HCT116 (cell line): ENCODE data around the gene DHX57. TPM values are rescaled to one million over a fixed set of nuclear protein-coding genes. Genes with fewer than 3 reads are reported as not detected.

Experiments
- ATAC-seq: fragments of 200-7000 bp; cut with Tn5 transposase; 2 replicates; pipeline ENCODE4 v1.9.1; 2020; ENCODE audit warnings: mild to moderate bottlenecking, moderate library complexity
- BruUV-seq: library from RNA; stranded (reverse); fragments of 400-500 nt; replicated peaks from 2 replicates; lab custom pipeline; 2021; lab: Mats Ljungman, UMichigan
- CTCF ChIA-PET: fragments of 300-600 bp; sonication (Branson Sonifier 250); formaldehyde crosslinking; loops from one replicate; lab custom pipeline; 2021; ENCODE audit warnings: antibody characterized with exemption; lab: Charles Lee
- POLR2A ChIA-PET: fragments of 300-600, 350-600 bp; sonication (Branson Sonifier 250); formaldehyde crosslinking; loops from one replicate; lab custom pipeline; 2021; ENCODE audit warnings: antibody characterized with exemption; lab: Charles Lee
- RAD21 ChIA-PET, 2 experiments: fragments of 300-600 bp; sonication (Branson Sonifier 250); formaldehyde crosslinking; loops; one replicate each; lab custom pipeline; 2023; ENCODE audit warnings: low total read pairs in 2 of 2; ENCODE audit not compliant: uncharacterized antibody in 2 of 2, unreplicated experiment in 2 of 2, low non-redundant PET in 1 of 2; lab: Charles Lee
- DNase-seq: peaks from one replicate; pipeline ENCODE4 v3.0.0-alpha.2; 2010; ENCODE audit warnings: low read depth, low spot score
- H2AFZ ChIP-seq: fragments of 200-600 bp; shearing (Covaris generic), sonication (generic); 2 replicates; pipeline ENCODE4 v1.6.1; 2017; ENCODE audit warnings: low read depth, mixed run types, mixed read lengths, antibody characterized with exemption, low read length; ENCODE audit not compliant: poor library complexity, severe bottlenecking
- H3K27ac ChIP-seq: 2 replicates; pipeline ENCODE4 v1.5.1; 2012; ENCODE audit warnings: low read depth, low read length
- H3K27me3 ChIP-seq: fragments of 200-600 bp; sonication (generic); 2 replicates; pipeline ENCODE4 v1.6.1; 2016; ENCODE audit warnings: mixed run types, low read length, mixed read lengths; ENCODE audit not compliant: insufficient read depth
- H3K36me3 ChIP-seq, 2 experiments: fragments of 200-500 bp in 1 of 2; fragments of 200-600 bp in 1 of 2; sonication (Bioruptor generic) in 1 of 2; sonication (generic) in 1 of 2; 2 replicates each; pipeline versions ENCODE4 v1.5.1 to v1.6.1; 2014 to 2016; ENCODE audit warnings: low read length in 2 of 2, inconsistent platforms in 1 of 2, mixed read lengths in 1 of 2, mixed run types in 1 of 2; ENCODE audit not compliant: insufficient read depth in 2 of 2, control insufficient read depth in 1 of 2
- H3K4me1 ChIP-seq, 2 experiments: fragments of 200-600 bp in 1 of 2; sonication (generic) in 1 of 2; 2 replicates each; pipeline versions ENCODE4 v1.5.1 to v1.6.1; 2012 to 2017; ENCODE audit warnings: low read length in 2 of 2, inconsistent platforms in 1 of 2, mild to moderate bottlenecking in 1 of 2, mixed read lengths in 1 of 2, mixed run types in 1 of 2, moderate library complexity in 1 of 2; ENCODE audit not compliant: insufficient read depth in 2 of 2, control insufficient read depth in 1 of 2
- H3K4me2 ChIP-seq: fragments of 200-600 bp; sonication (generic); 2 replicates; pipeline ENCODE4 v1.6.1; 2017; ENCODE audit warnings: mixed run types, low read length, mixed read lengths
- H3K4me3 ChIP-seq, 2 experiments: fragments of 200-600 bp in 1 of 2; sonication (generic) in 1 of 2; replicated peaks in 1 of 2; 2 replicates each; pipeline ENCODE4 v1.5.1; 2011 to 2016; ENCODE audit warnings: low read length in 2 of 2, control low read depth in 1 of 2, low read depth in 1 of 2, mild to moderate bottlenecking in 1 of 2, mixed read lengths in 1 of 2, mixed run types in 1 of 2
- H3K79me2 ChIP-seq: fragments of 200-600 bp; sonication (generic); 2 replicates; pipeline ENCODE4 v1.6.1; 2017; ENCODE audit warnings: mild to moderate bottlenecking, mixed run types, low read length, moderate library complexity, mixed read lengths; ENCODE audit not compliant: insufficient read depth
- H3K9ac ChIP-seq: fragments of 200-600 bp; sonication (generic); 2 replicates; pipeline ENCODE4 v1.6.1; 2016; ENCODE audit warnings: low read length, mixed read lengths
- H3K9me2 ChIP-seq: fragments of 200-600 bp; sonication (generic), shearing (Covaris generic); 2 replicates; pipeline ENCODE4 v1.6.1; 2017; ENCODE audit warnings: mixed run types, mild to moderate bottlenecking, moderate library complexity; ENCODE audit not compliant: insufficient read depth
- H3K9me3 ChIP-seq, 2 experiments: fragments of 200-500 bp in 1 of 2; fragments of 200-600 bp in 1 of 2; sonication (Bioruptor generic) in 1 of 2; sonication (generic) in 1 of 2; 2 replicates each; pipeline ENCODE4 v1.6.1; 2014 to 2017; ENCODE audit warnings: low read length in 2 of 2, mixed read lengths in 2 of 2, inconsistent platforms in 1 of 2, low read depth in 1 of 2, mild to moderate bottlenecking in 1 of 2, mixed run types in 1 of 2, moderate library complexity in 1 of 2; ENCODE audit not compliant: control insufficient read depth in 1 of 2, insufficient read depth in 1 of 2
- H4K20me1 ChIP-seq: fragments of 200-600 bp; sonication (generic), shearing (Covaris generic); 2 replicates; pipeline ENCODE4 v1.6.1; 2017; ENCODE audit warnings: mixed run types, mild to moderate bottlenecking, moderate library complexity; ENCODE audit not compliant: insufficient read depth
- CBX3 ChIP-seq: IDR thresholded peaks from 2 replicates; pipeline ENCODE4 v1.6.1; 2012; ENCODE audit warnings: low read depth
- CEBPB ChIP-seq: IDR thresholded peaks from 2 replicates; pipeline ENCODE4 v1.6.1; 2012; ENCODE audit warnings: low read depth
- ELF1 ChIP-seq: IDR thresholded peaks from 2 replicates; pipeline ENCODE4 v1.6.1; 2012; ENCODE audit warnings: low read depth, borderline replicate concordance
- EZH2 ChIP-seq: fragments of 200-600 bp; sonication (generic); IDR thresholded peaks from 2 replicates; pipeline ENCODE4 v1.6.1; 2017; ENCODE audit warnings: antibody characterized with exemption, mixed run types
- EZH2phosphoT487 ChIP-seq: fragments of 200-600 bp; IDR thresholded peaks from 2 replicates; pipeline ENCODE4 v1.6.1; 2018; ENCODE audit warnings: antibody characterized with exemption, borderline replicate concordance
- JUND ChIP-seq: IDR thresholded peaks from 2 replicates; pipeline ENCODE4 v1.6.1; 2012
- POLR2A ChIP-seq: IDR thresholded peaks from 2 replicates; pipeline ENCODE4 v1.7.0; 2011; ENCODE audit warnings: borderline replicate concordance; ENCODE audit not compliant: insufficient read depth, insufficient read length; ENCODE audit errors: extremely low read depth
- POLR2AphosphoS5 ChIP-seq: IDR thresholded peaks from 2 replicates; pipeline ENCODE4 v1.6.1; 2011; ENCODE audit warnings: mild to moderate bottlenecking, low read depth, low read length, moderate library complexity
- SIN3A ChIP-seq: IDR thresholded peaks from 2 replicates; pipeline ENCODE4 v1.6.1; 2012; ENCODE audit warnings: low read depth
- SP1 ChIP-seq: IDR thresholded peaks from 2 replicates; pipeline ENCODE4 v1.6.1; 2012; ENCODE audit warnings: low read depth
- ZFX ChIP-seq: fragments of 450-650 bp; IDR thresholded peaks from 2 replicates; pipeline ENCODE4 v1.6.1; 2017
- intact Hi-C: fragments of 100-400 bp; cut with micrococcal nuclease; formaldehyde crosslinking; loops from 2 replicates; pipeline ENCODE4 v1.10.0; 2022
- total RNA-seq: library from RNA; stranded (reverse); gene quantifications from one replicate; pipeline ENCODE4 v1.2.1, GENCODE V29; 2021; ENCODE audit not compliant: unreplicated experiment
- TF ChIP-seq, protein P1 (sequence below): IDR thresholded peaks from 2 replicates; pipeline ENCODE4 v1.6.1; 2012; ENCODE audit warnings: low read depth
- TF ChIP-seq, protein P2 (sequence below): IDR thresholded peaks from 2 replicates; pipeline ENCODE4 v1.6.1; 2012
- TF ChIP-seq, protein P3 (sequence below): IDR thresholded peaks from 2 replicates; pipeline ENCODE4 v1.6.1; 2012

The DHX57 gene
- total RNA-seq, 1 experiment from 2014 or later, result 19.4 TPM

DNA sequence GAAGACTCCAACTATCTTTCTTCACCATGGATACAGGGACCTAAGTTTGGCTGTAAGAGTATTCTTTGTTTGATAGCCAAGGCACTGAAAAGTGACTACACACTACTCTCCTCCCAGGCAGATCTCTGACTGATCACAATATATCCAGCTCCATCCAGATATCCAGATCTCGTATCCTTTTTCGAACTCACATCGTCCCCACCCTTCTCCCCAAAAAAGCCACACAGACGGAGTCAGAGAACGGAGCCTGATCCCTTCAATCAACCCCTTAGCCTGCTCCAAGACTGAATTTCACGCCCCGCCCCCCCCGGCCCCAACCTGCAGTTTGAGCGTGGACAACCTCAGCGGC lies 533 bp downstream of the DHX57 start:
- POLR2A ChIA-PET, result interaction anchor here (1.2 to 1.3 kb wide), 2 partner anchors 23 to 124 kb away, joined by 3 to 6 read pairs; partner anchors contain the start of gene SRSF7
- no TSS peak for BruUV-seq

DNA sequence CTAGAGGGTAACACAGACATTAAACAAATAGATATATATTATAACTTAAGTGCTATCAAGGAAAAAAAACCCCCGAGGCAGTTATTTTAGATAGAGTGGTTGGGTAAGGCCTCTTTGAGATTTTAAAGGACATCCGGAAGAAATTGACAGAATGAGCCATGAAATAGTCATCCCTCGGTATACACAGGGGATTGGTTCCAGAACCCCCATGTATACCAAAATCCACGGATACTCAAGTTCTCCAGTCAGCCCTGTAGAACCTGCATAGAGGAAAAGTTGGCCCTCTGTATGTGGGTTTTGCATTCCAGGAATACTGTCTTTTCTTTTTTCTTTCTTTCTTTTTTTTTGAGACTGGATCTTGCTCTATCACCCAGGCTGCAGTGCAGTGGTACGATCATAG lies 2.0 kb downstream of the DHX57 start:
- POLR2A ChIA-PET, result no interaction called here
- RAD21 ChIA-PET, result no interaction called here
- no TSS peak for BruUV-seq
- ATAC-seq (no peak), DNase-seq (no peak)
- no peak overlapping the region for H3K27ac ChIP-seq
- intact Hi-C loops, result no loop called here
- H3K36me3 ChIP-seq, result no peaks in the 10 kb centered on the region
- H2AFZ ChIP-seq, result no peak overlapping the region
- no peak overlapping the region for H3K4me2 ChIP-seq
- no peak overlapping the region for H3K9ac ChIP-seq
- TF ChIP-seq CEBPB (no peak), EZH2 (no peak), JUND (no peak), SIN3A (no peak), ELF1 (no peak), CBX3 (no peak), POLR2AphosphoS5 (no peak)
- TF ChIP-seq, protein P1, sequence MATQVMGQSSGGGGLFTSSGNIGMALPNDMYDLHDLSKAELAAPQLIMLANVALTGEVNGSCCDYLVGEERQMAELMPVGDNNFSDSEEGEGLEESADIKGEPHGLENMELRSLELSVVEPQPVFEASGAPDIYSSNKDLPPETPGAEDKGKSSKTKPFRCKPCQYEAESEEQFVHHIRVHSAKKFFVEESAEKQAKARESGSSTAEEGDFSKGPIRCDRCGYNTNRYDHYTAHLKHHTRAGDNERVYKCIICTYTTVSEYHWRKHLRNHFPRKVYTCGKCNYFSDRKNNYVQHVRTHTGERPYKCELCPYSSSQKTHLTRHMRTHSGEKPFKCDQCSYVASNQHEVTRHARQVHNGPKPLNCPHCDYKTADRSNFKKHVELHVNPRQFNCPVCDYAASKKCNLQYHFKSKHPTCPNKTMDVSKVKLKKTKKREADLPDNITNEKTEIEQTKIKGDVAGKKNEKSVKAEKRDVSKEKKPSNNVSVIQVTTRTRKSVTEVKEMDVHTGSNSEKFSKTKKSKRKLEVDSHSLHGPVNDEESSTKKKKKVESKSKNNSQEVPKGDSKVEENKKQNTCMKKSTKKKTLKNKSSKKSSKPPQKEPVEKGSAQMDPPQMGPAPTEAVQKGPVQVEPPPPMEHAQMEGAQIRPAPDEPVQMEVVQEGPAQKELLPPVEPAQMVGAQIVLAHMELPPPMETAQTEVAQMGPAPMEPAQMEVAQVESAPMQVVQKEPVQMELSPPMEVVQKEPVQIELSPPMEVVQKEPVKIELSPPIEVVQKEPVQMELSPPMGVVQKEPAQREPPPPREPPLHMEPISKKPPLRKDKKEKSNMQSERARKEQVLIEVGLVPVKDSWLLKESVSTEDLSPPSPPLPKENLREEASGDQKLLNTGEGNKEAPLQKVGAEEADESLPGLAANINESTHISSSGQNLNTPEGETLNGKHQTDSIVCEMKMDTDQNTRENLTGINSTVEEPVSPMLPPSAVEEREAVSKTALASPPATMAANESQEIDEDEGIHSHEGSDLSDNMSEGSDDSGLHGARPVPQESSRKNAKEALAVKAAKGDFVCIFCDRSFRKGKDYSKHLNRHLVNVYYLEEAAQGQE, result no peak
- TF ChIP-seq, protein P2, sequence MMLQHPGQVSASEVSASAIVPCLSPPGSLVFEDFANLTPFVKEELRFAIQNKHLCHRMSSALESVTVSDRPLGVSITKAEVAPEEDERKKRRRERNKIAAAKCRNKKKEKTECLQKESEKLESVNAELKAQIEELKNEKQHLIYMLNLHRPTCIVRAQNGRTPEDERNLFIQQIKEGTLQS, result no peak
- TF ChIP-seq, protein P3, sequence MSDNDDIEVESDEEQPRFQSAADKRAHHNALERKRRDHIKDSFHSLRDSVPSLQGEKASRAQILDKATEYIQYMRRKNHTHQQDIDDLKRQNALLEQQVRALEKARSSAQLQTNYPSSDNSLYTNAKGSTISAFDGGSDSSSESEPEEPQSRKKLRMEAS, result no peak
- no peaks in the 10 kb centered on the region for H4K20me1 ChIP-seq
- H3K27me3 ChIP-seq, result no peaks in the 10 kb centered on the region
- CTCF ChIA-PET, result no interaction called here
- no peak overlapping the region for H3K4me3 ChIP-seq
- H3K9me2 ChIP-seq, result no peaks in the 10 kb centered on the region
- no peaks in the 10 kb centered on the region for H3K9me3 ChIP-seq
- peaks cover 28% of the 10 kb centered on the region for H3K79me2 ChIP-seq
- H3K4me1 ChIP-seq, result peaks cover 3 to 13% of the 10 kb centered on the region in 2 experiments; a peak in 3 of 4 replicates

More for the DNA sequence above, 533 bp downstream of the DHX57 start:
- TF ChIP-seq SP1 (no peak), ZFX (no peak), EZH2phosphoT487 (no peak), POLR2A (no peak)
- Histone ChIP-seq H3K36me3 (no peaks in the 10 kb centered on the region), H3K9ac (peak overlapping the region; percentile 73), H3K9me3 (no peaks in the 10 kb centered on the region), H3K79me2 (peaks cover 21% of the 10 kb centered on the region), H4K20me1 (no peaks in the 10 kb centered on the region), H3K9me2 (no peaks in the 10 kb centered on the region), H3K27ac (peak overlapping the region; percentile 41; the same call in 1 of the 2 replicates), H3K4me3 (peak overlapping the region; percentile 81 to 97), H3K4me2 (peak overlapping the region; percentile 92), H3K27me3 (no peaks in the 10 kb centered on the region), H2AFZ (peak overlapping the region; percentile 20), H3K4me1 (peaks cover 3 to 13% of the 10 kb centered on the region in 2 experiments; a peak in 3 of 4 replicates)
- DNase-seq (no peak), ATAC-seq (no peak)
- CTCF ChIA-PET, result no interaction called here
- intact Hi-C loops, result no loop called here
- RAD21 ChIA-PET, result no interaction called here
